Large intestine (tissue), 3 donors: Measurements from ENCODE around the gene GNAL. TPM values are rescaled to one million over a fixed set of nuclear protein-coding genes. Genes with fewer than 3 reads are reported as not detected.
A peak's percentile ranks its signal among the peaks of the same experiment; 100 is the strongest.

Source experiments
- DNase-seq, 2 donors: peaks; one replicate each; pipeline versions ENCODE4 v3.0.0 to v3.0.0-alpha.2; 2013
- H3K27ac ChIP-seq: one replicate; pipeline ENCODE4 v1.5.1; 2013; ENCODE audit warnings: low read length
- H3K27me3 ChIP-seq: 2 replicates; pipeline ENCODE4 v1.6.1; 2013; ENCODE audit warnings: low read length; ENCODE audit not compliant: control insufficient read depth, insufficient read depth
- H3K36me3 ChIP-seq: 2 replicates; pipeline ENCODE4 v1.6.1; 2013; ENCODE audit warnings: low read length; ENCODE audit not compliant: control insufficient read depth, insufficient read depth
- H3K4me1 ChIP-seq: one replicate; pipeline ENCODE4 v1.6.1; 2013; ENCODE audit warnings: low read length; ENCODE audit not compliant: control insufficient read depth, insufficient read depth
- H3K4me3 ChIP-seq: one replicate; pipeline ENCODE4 v1.5.1; 2013; ENCODE audit warnings: low read length
- H3K9me3 ChIP-seq: one replicate; pipeline ENCODE4 v1.6.1; 2013; ENCODE audit warnings: mild to moderate bottlenecking, low read depth, low read length, moderate library complexity; ENCODE audit not compliant: control insufficient read depth
- WGBS: methylation state at CpG from one replicate; pipeline ENCODE4 v1.1.5; 2013; ENCODE audit warnings: low lambda C conversion rate; ENCODE audit not compliant: insufficient coverage; 5-methylcytosine and 5-hydroxymethylcytosine counted together
- polyA plus RNA-seq: library from polyadenylated mRNA; unstranded; fragments of 120-200 nt; gene quantifications from one replicate; pipeline ENCODE4 v1.2.1, GENCODE V29; 2013

The GNAL gene
- polyA plus RNA-seq, 1 donor = 4.4 TPM

DNA sequence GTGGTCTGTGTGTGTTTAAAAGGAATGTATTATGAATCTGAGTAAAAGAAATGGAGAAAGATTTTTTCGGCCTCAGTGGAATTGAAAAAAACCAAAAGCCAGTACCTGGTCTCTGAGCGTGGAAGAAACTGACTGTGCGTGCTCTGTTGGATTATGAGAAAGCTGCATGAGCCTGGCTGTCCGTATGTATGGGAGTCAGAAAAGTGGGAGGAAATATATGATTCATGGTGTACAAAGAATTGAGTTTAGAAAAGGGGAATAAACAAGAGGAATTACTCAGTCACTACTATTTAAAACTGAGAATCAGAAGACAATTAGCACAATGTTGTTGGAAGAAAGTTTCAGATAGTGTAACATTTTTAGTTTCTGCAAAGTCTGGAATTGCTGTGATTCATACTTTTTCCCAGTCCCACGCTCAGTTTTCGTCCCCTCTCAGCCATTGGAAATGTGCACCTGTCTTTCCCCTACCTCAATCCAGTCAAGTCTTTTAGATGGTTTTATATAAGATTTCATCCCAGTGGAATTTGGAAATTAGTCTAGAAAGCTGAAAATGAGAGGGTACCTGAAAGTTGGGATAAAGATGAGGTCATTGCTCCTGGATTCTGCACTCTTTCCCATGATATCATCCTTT lies 95.7 kb downstream of the GNAL start:
- no peak for DNase-seq
- H3K9me3 ChIP-seq = no peaks in the 10 kb centered on the region
- no peak overlapping the region for H3K27ac ChIP-seq
- H3K36me3 ChIP-seq = no peaks in the 10 kb centered on the region
- no peaks in the 10 kb centered on the region for H3K4me1 ChIP-seq
- no peaks in the 10 kb centered on the region for H3K27me3 ChIP-seq
- no CpG with 5 or more reads among the region's 6 CpGs for WGBS
- H3K4me3 ChIP-seq = no peak overlapping the region

DNA sequence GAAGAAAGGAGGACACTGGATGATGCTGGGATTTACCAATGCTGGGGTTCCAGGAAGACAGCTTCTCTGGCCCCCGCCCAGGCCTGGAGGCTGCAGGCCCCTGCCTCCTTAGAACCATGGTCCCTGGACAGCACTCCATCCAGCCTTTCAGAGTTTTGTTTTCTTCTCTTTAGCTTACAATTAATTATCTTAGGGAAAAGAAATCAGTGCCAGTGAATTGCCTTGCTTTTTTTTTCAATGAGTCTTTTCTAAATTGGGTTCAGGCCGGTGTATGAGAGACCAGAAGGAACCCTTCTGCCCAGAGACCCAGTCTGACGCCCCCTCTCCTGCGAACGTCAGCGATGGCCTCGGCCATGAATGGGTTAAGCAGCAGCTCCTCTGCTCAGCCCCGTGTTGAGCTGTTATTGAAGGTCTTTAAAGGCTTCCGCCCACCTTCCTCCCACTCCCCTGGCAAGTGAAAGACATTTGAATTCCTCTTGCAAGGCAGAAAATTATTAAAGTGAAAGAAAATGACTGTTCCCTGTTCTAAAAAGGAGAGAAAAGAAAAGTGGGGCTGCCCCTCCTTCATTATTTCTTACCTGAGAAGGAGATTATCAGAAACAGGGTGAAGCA lies 96.5 kb downstream of the GNAL start:
- DNase-seq = no peak
- no peaks in the 10 kb centered on the region for H3K36me3 ChIP-seq
- no peak overlapping the region for H3K27ac ChIP-seq
- no peaks in the 10 kb centered on the region for H3K9me3 ChIP-seq
- no peaks in the 10 kb centered on the region for H3K27me3 ChIP-seq
- WGBS = 20% methylated on average over 1 of the region's 9 CpGs
- H3K4me1 ChIP-seq = no peaks in the 10 kb centered on the region
- no peak overlapping the region for H3K4me3 ChIP-seq

DNA sequence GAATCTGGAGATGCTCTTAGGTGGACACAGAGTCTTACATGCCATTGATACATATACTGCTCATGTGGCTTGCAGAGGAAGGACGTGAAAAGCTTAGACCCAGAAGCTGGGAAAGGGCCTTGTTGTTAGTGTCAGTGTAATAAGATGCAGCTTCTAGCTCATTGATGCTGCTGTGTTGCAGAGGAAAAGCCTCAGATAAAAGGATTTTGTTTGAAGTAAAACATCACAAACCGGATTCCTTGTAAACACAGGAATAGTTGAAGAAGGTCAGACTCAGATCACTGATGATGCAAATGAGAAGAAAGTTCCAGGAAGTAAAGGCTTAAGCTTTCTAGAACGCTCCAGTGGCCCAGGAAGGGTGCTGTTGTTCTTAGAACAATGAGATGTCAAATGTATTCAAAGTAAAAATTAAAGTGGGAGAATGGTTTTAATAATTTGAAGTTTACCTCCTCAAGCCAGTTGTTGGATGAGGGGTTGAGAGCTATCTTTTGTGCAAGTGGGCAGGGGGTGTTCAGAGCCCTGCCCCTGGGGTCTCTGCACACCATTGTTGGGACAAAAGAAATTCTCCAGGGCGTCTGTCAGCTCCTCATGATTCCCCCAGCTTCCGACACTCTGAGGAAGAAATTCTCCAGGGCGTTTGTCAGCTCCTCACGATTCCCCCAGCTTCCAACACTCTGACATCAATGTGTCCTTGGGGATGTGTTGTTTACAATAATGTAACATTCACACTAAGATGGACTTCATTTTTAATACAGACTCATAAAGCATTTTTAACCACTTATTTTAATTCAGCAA lies 100.8 kb downstream of the GNAL start:
- H3K36me3 ChIP-seq = no peaks in the 10 kb centered on the region
- H3K27me3 ChIP-seq = no peaks in the 10 kb centered on the region
- H3K4me1 ChIP-seq = no peaks in the 10 kb centered on the region
- no peak overlapping the region for H3K4me3 ChIP-seq
- 40% methylated on average over 1 of the region's 7 CpGs for WGBS
- DNase-seq = peak in 1 of 2 donors; percentile 9
- no peak overlapping the region for H3K27ac ChIP-seq
- no peaks in the 10 kb centered on the region for H3K9me3 ChIP-seq

DNA sequence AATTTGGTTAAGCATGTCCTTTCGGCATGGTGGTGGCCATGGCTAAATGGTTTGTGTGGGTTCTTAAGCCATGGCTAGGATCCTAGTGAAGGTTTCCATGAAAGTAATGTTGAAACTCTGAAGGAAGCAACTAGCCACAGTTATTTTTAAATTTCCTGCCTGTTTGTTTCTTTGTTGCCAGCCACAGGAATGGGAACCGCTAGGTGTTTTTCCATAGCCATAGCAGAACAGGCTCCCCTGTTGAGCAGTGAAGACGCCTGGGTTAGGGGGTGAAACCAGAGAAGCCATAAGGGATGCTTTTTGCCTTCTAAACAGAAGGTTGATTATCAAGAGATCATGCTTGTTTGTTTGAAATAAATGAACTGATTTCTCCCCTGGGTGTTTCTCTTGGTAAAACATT lies 102.1 kb downstream of the GNAL start:
- H3K4me1 ChIP-seq = no peaks in the 10 kb centered on the region
- H3K9me3 ChIP-seq = no peaks in the 10 kb centered on the region
- no peak for DNase-seq
- no peak overlapping the region for H3K27ac ChIP-seq
- no peak overlapping the region for H3K4me3 ChIP-seq
- H3K36me3 ChIP-seq = no peaks in the 10 kb centered on the region
- no CpG with 5 or more reads among the region's 3 CpGs for WGBS
- H3K27me3 ChIP-seq = no peaks in the 10 kb centered on the region

DNA sequence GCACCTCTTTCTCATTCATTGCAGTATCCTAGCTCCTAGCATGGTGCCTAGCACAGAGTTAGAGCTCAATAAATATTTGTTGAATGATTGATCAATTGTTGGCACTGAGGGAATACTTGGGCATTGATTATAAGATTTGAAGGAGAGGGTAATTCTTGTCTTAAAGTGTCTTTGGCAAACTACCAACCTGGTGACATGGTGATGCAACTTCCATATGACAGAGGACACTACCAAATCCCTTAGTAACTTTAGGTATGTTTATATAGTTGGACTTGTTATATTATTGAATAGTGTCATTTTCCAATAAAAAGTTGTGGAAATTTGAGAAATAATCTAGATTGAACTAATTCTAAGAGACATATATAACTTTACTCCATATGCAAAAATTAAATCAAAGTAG lies 103.6 kb downstream of the GNAL start:
- H3K9me3 ChIP-seq = no peaks in the 10 kb centered on the region
- no peaks in the 10 kb centered on the region for H3K4me1 ChIP-seq
- H3K27me3 ChIP-seq = no peaks in the 10 kb centered on the region
- DNase-seq = no peak
- no peak overlapping the region for H3K4me3 ChIP-seq
- no peak overlapping the region for H3K27ac ChIP-seq
- no peaks in the 10 kb centered on the region for H3K36me3 ChIP-seq

DNA sequence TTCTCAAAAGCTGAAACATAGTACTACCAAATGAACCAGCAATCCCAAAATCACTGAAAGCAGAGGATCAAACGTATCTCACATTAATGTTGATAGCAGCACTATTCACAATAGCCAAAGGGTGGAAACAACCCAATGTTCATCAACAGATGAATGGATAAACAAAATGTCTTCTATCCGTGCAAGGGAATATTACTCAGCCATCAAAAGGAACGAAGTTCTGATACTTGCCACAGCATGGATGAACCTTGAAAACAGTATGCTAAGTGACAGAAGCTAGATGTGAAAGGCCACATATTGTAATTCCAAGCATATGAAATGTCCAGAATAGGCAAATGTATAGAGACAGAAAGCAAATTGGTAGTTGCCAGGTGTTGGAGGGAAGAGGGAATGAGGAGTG lies 105.1 kb downstream of the GNAL start:
- Histone ChIP-seq H3K27ac (no peak overlapping the region), H3K4me1 (no peaks in the 10 kb centered on the region), H3K4me3 (no peak overlapping the region), H3K27me3 (no peaks in the 10 kb centered on the region), H3K9me3 (no peaks in the 10 kb centered on the region), H3K36me3 (no peaks in the 10 kb centered on the region)
- WGBS = no CpG with 5 or more reads among the region's 3 CpGs
- no peak for DNase-seq

DNA sequence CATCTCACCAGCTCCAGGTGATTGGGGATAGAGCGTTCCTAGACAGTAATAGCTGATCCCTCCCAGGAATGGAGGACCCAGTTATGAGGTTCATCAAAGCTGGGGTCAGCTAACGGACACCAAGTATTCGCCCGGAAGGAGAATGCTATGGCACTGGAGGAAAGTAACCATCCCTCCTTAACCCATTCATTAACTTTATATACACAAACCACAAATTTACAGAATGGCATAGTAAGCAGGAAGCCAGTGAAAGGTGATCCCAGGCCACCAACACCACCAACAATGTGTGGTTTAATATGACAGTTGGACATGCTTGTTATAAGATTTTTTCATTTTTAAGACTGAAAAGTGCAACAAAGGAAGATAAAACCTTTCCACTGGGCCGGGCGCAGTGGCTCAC lies 106.9 kb downstream of the GNAL start:
- no peaks in the 10 kb centered on the region for H3K9me3 ChIP-seq
- H3K27me3 ChIP-seq = no peaks in the 10 kb centered on the region
- no peaks in the 10 kb centered on the region for H3K4me1 ChIP-seq
- H3K4me3 ChIP-seq = no peak overlapping the region
- no CpG with 5 or more reads among the region's 6 CpGs for WGBS
- H3K36me3 ChIP-seq = no peaks in the 10 kb centered on the region
- no peak for DNase-seq
- H3K27ac ChIP-seq = no peak overlapping the region

DNA sequence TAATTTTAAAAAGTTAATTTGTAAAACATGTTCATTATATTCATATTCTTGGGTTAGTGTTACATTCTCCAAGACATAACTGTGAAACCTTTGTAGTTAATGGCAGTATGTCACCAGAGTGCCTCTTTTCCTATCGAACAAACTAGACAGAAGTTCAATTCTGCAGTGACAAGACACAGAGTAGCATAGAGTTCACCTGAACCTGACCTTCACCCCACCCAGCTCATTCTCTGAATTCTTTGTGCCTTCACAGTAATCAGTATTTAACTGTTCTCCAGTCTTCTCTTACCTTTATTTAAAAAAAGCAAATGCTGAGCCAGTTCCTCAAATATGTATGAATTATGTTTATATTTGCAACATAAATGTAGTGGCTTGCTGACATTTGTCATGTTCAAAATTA lies 109.2 kb downstream of the GNAL start:
- Histone ChIP-seq H3K36me3 (no peaks in the 10 kb centered on the region), H3K4me1 (no peaks in the 10 kb centered on the region), H3K9me3 (no peaks in the 10 kb centered on the region), H3K27me3 (no peaks in the 10 kb centered on the region), H3K27ac (no peak overlapping the region), H3K4me3 (no peak overlapping the region)
- DNase-seq = no peak
- WGBS = no CpG with 5 or more reads among the region's 1 CpG

DNA sequence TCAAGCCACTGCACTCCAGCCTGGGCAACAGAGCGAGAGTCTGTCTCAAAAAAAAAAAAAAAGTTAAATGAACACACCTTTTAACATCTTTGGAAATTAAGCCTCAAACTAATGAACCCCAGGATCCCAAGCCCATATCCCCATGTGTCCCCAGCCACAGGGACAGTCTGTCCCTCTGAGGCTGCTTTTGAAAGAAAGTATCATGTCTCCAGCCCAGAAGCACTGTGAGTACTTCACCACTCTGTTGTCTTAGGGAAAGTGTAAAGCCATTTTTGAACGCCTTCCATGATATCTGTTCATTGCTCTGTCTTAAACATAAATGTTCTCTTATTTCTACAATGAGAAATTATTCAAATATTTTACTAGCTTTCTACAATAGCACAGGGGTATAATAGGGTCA lies 110.0 kb downstream of the GNAL start:
- Histone ChIP-seq H3K4me1 (no peaks in the 10 kb centered on the region), H3K27me3 (no peaks in the 10 kb centered on the region), H3K27ac (no peak overlapping the region), H3K4me3 (no peak overlapping the region), H3K36me3 (no peaks in the 10 kb centered on the region), H3K9me3 (no peaks in the 10 kb centered on the region)
- no peak for DNase-seq
- no CpG with 5 or more reads among the region's 2 CpGs for WGBS

DNA sequence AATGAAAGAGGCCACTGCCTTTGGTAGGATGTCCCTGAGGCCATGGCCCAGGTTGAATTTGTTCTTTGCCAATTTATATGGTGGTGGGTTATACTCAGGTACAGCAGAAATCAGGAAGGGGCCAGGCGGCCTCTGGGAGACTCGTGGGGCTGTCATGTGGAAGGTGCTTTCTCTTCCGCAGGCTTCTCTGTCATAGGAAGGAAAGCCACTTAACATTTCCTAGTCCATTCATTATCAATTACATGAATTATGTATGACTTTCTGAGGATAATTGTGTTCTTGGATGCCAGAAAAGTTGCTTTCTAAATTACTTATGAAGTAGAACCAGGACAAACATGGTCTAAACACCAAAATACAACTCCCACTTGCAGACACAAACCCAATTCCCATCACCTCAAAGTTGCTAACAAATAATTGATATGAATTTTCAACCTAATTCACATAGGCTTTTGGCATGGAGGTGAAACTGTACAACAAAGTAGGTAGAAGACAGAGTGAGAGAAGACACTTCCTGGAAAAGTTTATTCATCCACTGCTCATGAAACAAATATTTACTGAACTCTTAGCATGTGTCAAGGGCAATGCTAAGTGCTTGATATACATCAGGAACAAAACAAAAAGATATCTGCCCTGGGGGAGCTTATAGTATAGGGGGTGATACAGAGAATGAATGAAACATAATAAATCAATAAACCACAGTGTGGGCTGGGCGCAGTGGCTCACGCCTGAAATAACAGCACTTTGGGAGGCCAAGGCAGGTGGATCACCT lies 111.7 kb downstream of the GNAL start:
- no CpG with 5 or more reads among the region's 5 CpGs for WGBS
- Histone ChIP-seq H3K4me3 (no peak overlapping the region), H3K9me3 (no peaks in the 10 kb centered on the region), H3K4me1 (no peaks in the 10 kb centered on the region), H3K27ac (no peak overlapping the region), H3K36me3 (no peaks in the 10 kb centered on the region), H3K27me3 (no peaks in the 10 kb centered on the region)
- no peak for DNase-seq
